DND-41 (cell line): ENCODE data around the gene ENGASE.

Experiments used
- ATAC-seq: fragments of 200-7000 bp; cut with Tn5 transposase; 3 replicates; pipeline ENCODE4 v1.9.1; 2021; ENCODE audit warnings: low read depth; ENCODE audit not compliant: insufficient read depth
- DNase-seq: peaks from one replicate; pipeline ENCODE4 v3.0.0-alpha.2; 2020
- H2AFZ ChIP-seq: 2 replicates; pipeline ENCODE4 v1.6.0; 2012; ENCODE audit warnings: low read depth, low read length
- H3K27ac ChIP-seq: 2 replicates; pipeline ENCODE4 v1.5.1; 2012; ENCODE audit warnings: low read length, inconsistent platforms
- H3K27me3 ChIP-seq: fragments of 200-600 bp; sonication (generic); 2 replicates; pipeline ENCODE4 v1.6.0; 2012; ENCODE audit warnings: low read length, mild to moderate bottlenecking, inconsistent platforms; ENCODE audit not compliant: insufficient read depth, poor library complexity
- H3K36me3 ChIP-seq: 2 replicates; pipeline ENCODE4 v1.5.1; 2012; ENCODE audit warnings: low read length, inconsistent platforms; ENCODE audit not compliant: insufficient read depth
- H3K4me1 ChIP-seq: 2 replicates; pipeline ENCODE4 v1.5.1; 2012; ENCODE audit warnings: mild to moderate bottlenecking, low read length; ENCODE audit not compliant: insufficient read depth
- H3K4me2 ChIP-seq: 2 replicates; pipeline ENCODE4 v1.6.0; 2012; ENCODE audit warnings: mild to moderate bottlenecking, moderate library complexity, low read length, inconsistent platforms; ENCODE audit not compliant: insufficient read depth
- H3K4me3 ChIP-seq, 2 experiments: fragments of 200-600 bp in 1 of 2; shearing (Covaris generic) in 1 of 2; 2 replicates each; pipeline ENCODE4 v1.5.1; 2012 to 2016; ENCODE audit warnings: inconsistent platforms in 2 of 2, low read length in 2 of 2, mild to moderate bottlenecking in 2 of 2, low read depth in 1 of 2, moderate library complexity in 1 of 2
- H3K79me2 ChIP-seq: 2 replicates; pipeline ENCODE4 v1.6.0; 2012; ENCODE audit warnings: low read length, inconsistent platforms; ENCODE audit not compliant: insufficient read depth
- H3K9ac ChIP-seq: 2 replicates; pipeline ENCODE4 v1.6.0; 2012; ENCODE audit warnings: low read depth, mild to moderate bottlenecking, inconsistent platforms, low read length, moderate library complexity
- H3K9me3 ChIP-seq: 2 replicates; pipeline ENCODE4 v1.5.1; 2012; ENCODE audit warnings: low read length, moderate library complexity, mild to moderate bottlenecking, inconsistent platforms; ENCODE audit not compliant: insufficient read depth, severe bottlenecking
- H4K20me1 ChIP-seq: 2 replicates; pipeline ENCODE4 v1.6.0; 2012; ENCODE audit warnings: low read length; ENCODE audit not compliant: insufficient read depth
- CTCF ChIP-seq: IDR thresholded peaks from 2 replicates; pipeline ENCODE4 v1.5.1; 2012; ENCODE audit warnings: borderline replicate concordance, low read length, moderate library complexity, mild to moderate bottlenecking; ENCODE audit not compliant: poor library complexity, severe bottlenecking; ENCODE audit errors: extremely low read depth
- EZH2 ChIP-seq: IDR thresholded peaks from 3 replicates; pipeline ENCODE4 v1.6.1; 2012; ENCODE audit warnings: borderline replicate concordance, low read depth, mild to moderate bottlenecking, moderate library complexity, low read length, inconsistent platforms; ENCODE audit not compliant: severe bottlenecking

Gene ENGASE

GRCh38 chr17:79120259-79120658 lies 45.6 kb downstream of the ENGASE start:
- H3K27ac ChIP-seq = no peak overlapping the region
- H3K9me3 ChIP-seq = no peaks in the 10 kb centered on the region
- no peak for ATAC-seq
- peaks cover 10% of the 10 kb centered on the region for H4K20me1 ChIP-seq
- H3K36me3 ChIP-seq = no peaks in the 10 kb centered on the region
- no peak overlapping the region for H3K4me3 ChIP-seq
- no peaks in the 10 kb centered on the region for H3K4me1 ChIP-seq
- H3K27me3 ChIP-seq = peaks cover 8% of the 10 kb centered on the region
- no peak for DNase-seq
- no peak overlapping the region for H2AFZ ChIP-seq
- H3K79me2 ChIP-seq = no peaks in the 10 kb centered on the region
- H3K4me2 ChIP-seq = no peak overlapping the region
- TF ChIP-seq CTCF = no peak
- no peak for TF ChIP-seq EZH2
- H3K9ac ChIP-seq = no peak overlapping the region

GRCh38 chr17:79123988-79124387 lies 49.4 kb downstream of the ENGASE start:
- H3K79me2 ChIP-seq = no peaks in the 10 kb centered on the region
- H3K4me2 ChIP-seq = no peak overlapping the region
- H3K9ac ChIP-seq = no peak overlapping the region
- no peak overlapping the region for H3K27ac ChIP-seq
- H3K4me1 ChIP-seq = no peaks in the 10 kb centered on the region
- ATAC-seq (no peak), DNase-seq (no peak)
- no peaks in the 10 kb centered on the region for H3K9me3 ChIP-seq
- peaks cover 19% of the 10 kb centered on the region for H3K27me3 ChIP-seq
- no peak overlapping the region for H3K4me3 ChIP-seq
- TF ChIP-seq EZH2 = no peak
- no peak for TF ChIP-seq CTCF
- 0 out of 2 replicates have a peak, but pooled peaks cover 9% of the 10 kb centered on the region for H4K20me1 ChIP-seq
- H3K36me3 ChIP-seq = no peaks in the 10 kb centered on the region
- H2AFZ ChIP-seq = no peak overlapping the region

- H3K27me3 ChIP-seq = peaks cover 12% of the 10 kb centered on the region
These were observed 50.0 kb downstream of the ENGASE start for GRCh38 chr17:79124513-79125209.

More at GRCh38 chr17:79124513-79125209, 50.0 kb downstream of the ENGASE start:
- no peak for DNase-seq
- no peaks in the 10 kb centered on the region for H3K79me2 ChIP-seq
- H3K4me2 ChIP-seq = no peak overlapping the region
- H3K9me3 ChIP-seq = no peaks in the 10 kb centered on the region
- no peak for ATAC-seq
- no peaks in the 10 kb centered on the region for H3K36me3 ChIP-seq
- H3K4me3 ChIP-seq = no peak overlapping the region
- H3K4me1 ChIP-seq = no peaks in the 10 kb centered on the region
- no peak overlapping the region for H3K9ac ChIP-seq
- H2AFZ ChIP-seq = no peak overlapping the region
- H3K27ac ChIP-seq = no peak overlapping the region
- TF ChIP-seq CTCF = no peak
- no peak for TF ChIP-seq EZH2
- 0 out of 2 replicates have a peak, but pooled peaks cover 12% of the 10 kb centered on the region for H4K20me1 ChIP-seq
